Hepatocyte (in vitro differentiated cells): ENCODE measurements around the gene NR6A1.

ENCODE experiments used
- EZH2phosphoT487 ChIP-seq: fragments of 200-600 bp; sonication (generic); IDR thresholded peaks from one replicate; pipeline ENCODE4 v1.6.1; 2018; ENCODE audit warnings: antibody characterized with exemption, mild to moderate bottlenecking, low read depth, moderate library complexity; ENCODE audit not compliant: unreplicated experiment, severe bottlenecking
- TF ChIP-seq, protein P1 (sequence below): fragments of 200-600 bp; sonication (generic); IDR thresholded peaks from 2 replicates; pipeline ENCODE4 v1.5.1; 2016; ENCODE audit warnings: antibody characterized with exemption, mild to moderate bottlenecking; ENCODE audit not compliant: poor library complexity

DNA sequence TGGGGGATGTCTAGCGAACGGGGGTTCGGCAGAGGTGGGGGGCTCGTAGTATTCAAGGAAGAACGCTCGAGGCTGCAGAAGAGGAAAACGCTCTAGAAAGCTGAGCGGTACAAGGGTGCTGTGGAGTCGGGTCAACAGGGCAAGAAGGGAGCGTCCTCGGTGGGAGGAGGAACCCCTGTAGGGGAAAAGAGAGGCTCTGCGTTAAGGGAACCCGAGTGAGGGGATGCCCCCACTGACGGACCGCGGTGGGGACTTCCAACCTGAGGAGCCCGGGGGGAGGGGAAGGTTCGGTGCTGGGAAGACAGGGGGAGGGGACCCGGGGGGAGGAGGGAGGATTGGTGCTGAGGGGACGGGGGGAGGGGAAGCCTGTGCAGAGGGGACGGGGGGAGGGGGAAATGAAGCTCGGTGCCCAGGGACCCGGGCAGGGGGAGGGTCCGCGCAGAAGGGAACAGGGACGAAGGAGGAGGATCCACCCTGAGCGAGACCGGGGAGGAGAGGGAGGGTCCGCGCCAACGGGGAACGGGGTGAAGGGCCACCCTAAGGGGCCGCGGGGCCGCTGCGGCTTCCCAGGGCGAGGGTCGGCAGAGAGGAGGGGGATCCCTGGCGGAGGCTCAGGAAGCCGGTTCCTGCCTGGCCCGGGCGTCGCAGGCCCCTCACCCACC lies 621 bp downstream of the NR6A1 start:
- TF ChIP-seq EZH2phosphoT487: no peak
- TF ChIP-seq, protein P1, sequence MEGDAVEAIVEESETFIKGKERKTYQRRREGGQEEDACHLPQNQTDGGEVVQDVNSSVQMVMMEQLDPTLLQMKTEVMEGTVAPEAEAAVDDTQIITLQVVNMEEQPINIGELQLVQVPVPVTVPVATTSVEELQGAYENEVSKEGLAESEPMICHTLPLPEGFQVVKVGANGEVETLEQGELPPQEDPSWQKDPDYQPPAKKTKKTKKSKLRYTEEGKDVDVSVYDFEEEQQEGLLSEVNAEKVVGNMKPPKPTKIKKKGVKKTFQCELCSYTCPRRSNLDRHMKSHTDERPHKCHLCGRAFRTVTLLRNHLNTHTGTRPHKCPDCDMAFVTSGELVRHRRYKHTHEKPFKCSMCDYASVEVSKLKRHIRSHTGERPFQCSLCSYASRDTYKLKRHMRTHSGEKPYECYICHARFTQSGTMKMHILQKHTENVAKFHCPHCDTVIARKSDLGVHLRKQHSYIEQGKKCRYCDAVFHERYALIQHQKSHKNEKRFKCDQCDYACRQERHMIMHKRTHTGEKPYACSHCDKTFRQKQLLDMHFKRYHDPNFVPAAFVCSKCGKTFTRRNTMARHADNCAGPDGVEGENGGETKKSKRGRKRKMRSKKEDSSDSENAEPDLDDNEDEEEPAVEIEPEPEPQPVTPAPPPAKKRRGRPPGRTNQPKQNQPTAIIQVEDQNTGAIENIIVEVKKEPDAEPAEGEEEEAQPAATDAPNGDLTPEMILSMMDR: no peak
